NCI-H446 (cell line): ENCODE data around the gene PIGO.

Experiments
- DNase-seq, 2 experiments: peaks; one replicate each; lab custom pipeline; 2025; lab: John Stamatoyannopoulos, UW

The PIGO gene

DNA sequence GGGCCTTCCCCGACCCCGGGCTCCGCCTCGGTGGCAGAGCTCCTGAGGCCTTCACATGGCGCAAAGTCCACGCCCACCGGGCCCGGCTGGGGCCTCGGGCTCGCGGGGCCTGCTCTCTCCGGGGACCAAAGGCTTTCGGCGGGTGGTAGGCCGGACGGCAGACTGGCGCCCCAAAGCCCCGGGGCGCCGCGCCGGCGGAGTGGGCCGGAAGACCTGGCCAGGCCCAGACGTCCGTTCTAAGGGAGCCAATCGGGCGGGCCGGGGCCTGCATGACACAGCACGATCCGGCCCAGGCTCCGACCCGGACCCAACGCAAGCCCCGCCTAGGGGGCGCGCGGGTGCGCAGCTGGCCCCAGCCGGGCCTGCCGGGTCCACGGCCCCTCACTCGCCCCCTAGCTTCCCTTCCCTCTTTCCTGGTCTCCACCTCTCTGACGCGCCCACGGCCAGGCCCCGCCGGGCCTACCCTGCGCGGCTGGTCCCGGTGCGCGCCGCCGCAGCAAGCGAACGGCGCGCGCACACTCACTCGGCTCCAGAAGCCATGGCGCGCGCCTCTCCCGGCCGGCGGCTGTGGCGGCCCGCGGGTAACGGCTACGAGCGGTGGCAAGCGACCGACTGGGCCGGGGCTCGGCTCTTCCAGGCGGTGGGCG lies 24.5 kb downstream of the PIGO start:
- peak; percentile 78 to 88 for DNase-seq

DNA sequence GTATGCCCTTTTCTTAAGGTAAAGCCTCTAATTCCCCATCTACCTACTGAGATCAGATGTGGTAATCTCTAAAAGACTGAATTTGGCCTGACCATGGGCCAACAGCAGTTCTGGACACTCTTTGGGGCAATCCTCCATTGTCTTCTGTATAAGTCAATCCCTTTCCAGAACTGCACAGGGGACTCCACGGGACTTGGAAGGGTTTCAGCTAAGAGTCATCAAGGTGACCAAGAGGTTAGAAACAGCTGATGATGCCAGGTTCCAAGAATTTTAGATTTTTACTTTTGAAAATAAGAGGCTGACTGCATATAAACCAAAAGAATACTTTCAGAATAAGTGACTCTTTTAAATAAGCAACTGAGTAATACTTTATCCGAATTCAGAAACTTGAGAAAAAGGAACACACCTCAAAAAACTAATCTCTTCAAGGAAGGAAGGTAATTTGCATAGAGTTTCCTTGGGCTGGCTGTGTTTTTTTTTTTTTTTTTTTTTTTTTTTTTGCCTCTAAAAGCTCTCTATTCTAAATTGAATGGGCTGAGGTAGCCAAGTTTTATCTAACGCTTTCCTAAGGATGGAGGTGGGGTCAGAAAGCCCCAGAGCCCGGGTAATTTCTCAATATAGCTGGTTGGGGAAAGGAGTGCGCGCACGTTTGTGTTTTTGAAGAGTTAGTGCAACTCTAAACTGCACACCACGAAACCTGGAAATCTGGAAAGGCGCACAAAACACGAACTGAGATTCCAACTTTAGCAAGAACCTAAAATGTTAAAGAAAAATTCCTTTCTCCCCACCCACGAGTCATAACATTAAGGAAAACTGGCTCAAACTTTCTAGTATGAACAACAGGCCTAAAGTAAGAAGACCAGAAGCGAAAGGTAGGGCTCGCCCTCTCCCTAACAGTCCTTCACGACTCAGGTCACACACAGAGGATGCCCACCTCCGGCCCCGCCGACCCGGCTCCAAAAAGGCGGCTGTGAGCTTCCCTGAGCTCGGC lies 25.3 kb downstream of the PIGO start:
- no peak for DNase-seq

GRCh38 chr9:35069020-35069419 lies 27.4 kb downstream of the PIGO start:
- no peak for DNase-seq

GRCh38 chr9:35067056-35067455 lies 29.3 kb downstream of the PIGO start:
- no peak for DNase-seq

- DNase-seq: no peak
These were observed 35.7 kb downstream of the PIGO start for GRCh38 chr9:35060548-35061207.

GRCh38 chr9:35059438-35059837 lies 37.0 kb downstream of the PIGO start:
- DNase-seq: no peak

DNA sequence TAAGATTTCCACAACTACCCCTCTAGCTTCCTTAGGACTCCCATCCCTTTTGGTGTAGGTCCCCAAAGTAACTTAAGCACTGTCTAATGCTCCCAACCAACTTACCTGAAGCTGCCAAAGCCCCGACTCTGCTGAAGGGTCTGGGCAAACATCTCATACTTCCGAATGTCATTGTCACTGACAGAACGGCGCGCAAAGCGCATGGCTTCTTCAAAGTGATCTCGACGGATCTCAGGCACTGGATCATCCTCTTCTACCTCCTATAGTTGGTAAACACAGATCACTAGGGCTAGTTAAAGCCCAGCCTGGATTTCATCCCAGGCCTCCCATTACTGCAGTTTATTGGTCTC lies 39.1 kb downstream of the PIGO start:
- DNase-seq: no peak

GRCh38 chr9:35056571-35057270 lies 39.7 kb downstream of the PIGO start:
- DNase-seq: no peak

DNA sequence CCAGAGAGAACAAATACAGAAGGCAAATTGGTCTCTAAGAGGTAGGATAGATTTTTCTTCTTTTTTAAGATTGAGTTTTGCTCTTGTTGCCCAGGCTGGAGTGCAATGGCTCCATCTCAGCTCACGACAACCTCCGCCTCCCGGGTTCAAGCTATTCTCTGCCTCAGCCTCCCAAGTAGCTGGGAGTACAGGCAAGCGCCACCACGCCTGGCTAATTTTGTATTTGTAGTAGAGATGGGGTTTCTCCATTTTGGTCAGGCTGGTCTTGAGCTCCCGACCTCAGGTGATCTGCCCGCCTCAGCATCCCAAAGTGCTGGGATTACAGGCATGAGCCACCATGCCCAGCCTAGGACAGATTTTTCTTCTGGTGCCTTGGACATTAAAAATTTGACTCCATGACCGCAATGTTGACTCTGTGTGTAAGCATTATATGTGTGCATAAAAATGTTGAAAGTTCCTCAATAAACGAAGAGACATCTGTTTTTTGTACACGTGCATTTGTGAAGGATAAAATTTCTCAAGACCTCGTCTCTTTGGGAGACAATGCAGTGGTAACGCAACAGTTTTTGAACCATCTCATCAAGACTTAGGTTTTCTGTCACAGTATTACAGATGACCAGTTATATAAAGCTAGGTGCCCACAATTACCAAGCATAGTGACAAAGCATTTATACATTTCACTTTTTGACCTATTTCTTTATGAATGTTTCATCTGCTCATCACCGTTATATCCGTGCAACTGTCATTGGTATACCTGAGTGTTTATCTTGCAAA lies 41.3 kb downstream of the PIGO start:
- no peak for DNase-seq

DNA sequence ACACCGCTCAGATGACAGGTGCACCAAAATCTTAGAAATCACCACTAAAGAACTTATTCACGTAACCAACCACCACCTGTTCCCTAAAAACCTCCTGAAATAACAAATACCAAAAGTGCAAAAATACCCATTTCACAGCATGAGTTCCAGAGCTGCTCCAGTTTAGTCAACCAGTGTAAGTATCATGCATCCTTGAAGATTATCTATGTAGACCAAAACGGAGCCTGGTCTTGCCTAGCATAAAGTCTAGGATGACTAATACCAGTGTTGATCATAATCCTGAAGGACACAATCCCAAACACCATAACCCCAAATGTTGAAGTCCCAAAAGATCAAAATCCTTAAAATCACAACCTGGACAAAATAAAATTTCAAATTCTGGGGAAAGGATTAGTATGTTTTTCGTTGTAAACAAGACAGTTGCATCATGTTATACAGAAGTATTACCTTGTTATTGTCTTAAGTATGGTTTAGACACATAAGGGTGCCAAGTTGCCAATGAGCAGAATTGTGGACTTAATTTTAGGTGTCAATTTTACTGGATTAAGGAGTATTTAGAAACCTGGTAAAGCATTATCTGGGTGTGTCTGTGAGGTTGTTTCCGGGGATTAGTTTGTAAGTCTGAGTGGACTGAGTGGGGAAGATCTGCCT lies 42.1 kb downstream of the PIGO start:
- DNase-seq: no peak

GRCh38 chr9:35051069-35051967 lies 45.1 kb downstream of the PIGO start:
- DNase-seq: peak; percentile 52 to 56

GRCh38 chr9:35048511-35048910 lies 47.9 kb downstream of the PIGO start:
- DNase-seq: no peak

DNA sequence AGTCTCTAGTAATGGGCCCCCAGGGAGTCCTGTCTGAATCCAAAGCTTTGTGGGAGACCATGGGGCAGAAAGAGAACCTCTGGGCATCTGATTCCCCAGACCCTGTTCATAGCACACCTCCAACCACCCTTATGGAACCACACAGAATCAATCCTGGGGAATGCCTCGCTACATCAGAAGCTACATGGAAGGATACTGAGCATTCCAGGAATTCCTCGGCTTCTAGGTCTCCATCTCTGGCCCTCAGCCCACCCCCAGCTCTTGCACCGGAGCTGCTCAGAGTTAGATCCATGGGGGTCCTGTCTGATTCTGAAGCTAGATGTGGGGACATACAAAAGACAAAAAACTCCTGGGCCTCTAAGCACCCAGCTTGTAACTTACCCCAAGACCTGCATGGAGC lies 52.3 kb downstream of the PIGO start:
- no peak for DNase-seq

- no peak for DNase-seq
These were observed 53.4 kb downstream of the PIGO start for GRCh38 chr9:35042891-35043545.

- DNase-seq: no peak
These were observed 54.2 kb downstream of the PIGO start for GRCh38 chr9:35042081-35042604.
